HEK293 (cell line): ENCODE data around the gene GRIPAP1.

ENCODE experiments used
- KLF10 ChIP-seq: fragments of 450-650 bp; IDR thresholded peaks from 2 replicates; pipeline ENCODE4 v1.5.1; 2018; ENCODE audit warnings: missing biosample characterization, mild to moderate bottlenecking, missing genetic modification characterization

GRIPAP1 gene

DNA sequence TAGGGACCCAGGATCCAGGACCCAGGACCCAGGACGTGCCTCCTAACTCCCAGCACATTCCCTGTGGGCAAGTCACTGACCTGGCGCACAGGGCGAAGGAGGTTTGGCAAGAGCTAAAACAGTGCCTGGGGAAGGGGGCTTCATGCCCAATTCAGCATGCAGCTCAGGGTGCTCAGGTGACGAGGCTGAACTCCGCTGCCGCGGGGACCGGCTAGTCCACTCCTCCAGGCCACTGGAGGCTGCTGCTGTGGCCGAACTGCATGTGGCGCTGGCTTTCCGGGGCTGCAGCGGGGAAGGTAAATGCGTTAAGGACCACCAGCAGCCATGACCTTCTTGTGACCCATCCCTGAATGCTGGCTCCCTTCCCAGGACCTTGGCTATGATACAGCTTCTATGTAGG lies 78.3 kb downstream of the GRIPAP1 start (continued):
- no peak for TF ChIP-seq KLF10 (tag by site-specific recombination)
